Measurements from ENCODE around the gene LMX1B.

GRCh38 chr9:126607086-126607485, 6.6 kb upstream of the LMX1B start:
- TF ChIP-seq CTCF (IDR thresholded peaks at IDR 0.05; ENCODE audit: low read depth, low read length) (no peak), POLR2A (IDR thresholded peaks at IDR 0.05; ENCODE audit: extremely low read depth, insufficient read length) (no peak)
